ENCODE results near the gene SLAMF9. TPM values are rescaled to one million over a fixed set of nuclear protein-coding genes. Genes with fewer than 3 reads are reported as not detected.

SLAMF9 gene
- not detected for total RNA-seq

- no peak for DNase-seq
Measured at GRCh38 chr1:159953536-159954515, at the start of gene SLAMF9. TSS of gene SLAMF9 (minus strand) at chr1:159954237. CDS start at chr1:159954137, 100 bp downstream.

GRCh38 chr1:160001440-160001839, 47.4 kb upstream of the SLAMF9 start:
- no peak for DNase-seq

GRCh38 chr1:159999204-159999603, 45.2 kb upstream of the SLAMF9 start:
- no peak for DNase-seq

- DNase-seq, result no peak
Measured at GRCh38 chr1:159996653-159997052, 42.6 kb upstream of the SLAMF9 start.

- DNase-seq, result no peak
Measured at GRCh38 chr1:159994896-159995295, 40.9 kb upstream of the SLAMF9 start.

- no peak for DNase-seq
Measured at GRCh38 chr1:159993911-159994310, 39.9 kb upstream of the SLAMF9 start.

- no peak for DNase-seq
Measured at GRCh38 chr1:159992161-159992560, 38.1 kb upstream of the SLAMF9 start.

GRCh38 chr1:159991513-159991912, 37.5 kb upstream of the SLAMF9 start:
- no peak for DNase-seq

- DNase-seq, result no peak
Measured at GRCh38 chr1:159990005-159990404, 36.0 kb upstream of the SLAMF9 start.

GRCh38 chr1:159989581-159989980, 35.5 kb upstream of the SLAMF9 start:
- DNase-seq, result no peak

- no peak for DNase-seq
Measured at GRCh38 chr1:159988006-159988405, 34.0 kb upstream of the SLAMF9 start.

- no peak for DNase-seq
Measured at GRCh38 chr1:159987186-159987585, 33.1 kb upstream of the SLAMF9 start.

- no peak for DNase-seq
Measured at GRCh38 chr1:159986531-159986930, 32.5 kb upstream of the SLAMF9 start.

GRCh38 chr1:159986093-159986492, 32.1 kb upstream of the SLAMF9 start:
- no peak for DNase-seq

- no peak for DNase-seq
Measured at GRCh38 chr1:159985473-159985872, 31.4 kb upstream of the SLAMF9 start.

- no peak for DNase-seq
Measured at GRCh38 chr1:159983681-159984080, 29.6 kb upstream of the SLAMF9 start.

GRCh38 chr1:159982280-159982679, 28.2 kb upstream of the SLAMF9 start:
- no peak for DNase-seq

GRCh38 chr1:159981351-159982055, 27.5 kb upstream of the SLAMF9 start:
- DNase-seq, result no peak

- no peak for DNase-seq
Measured at GRCh38 chr1:159980786-159981185, 26.7 kb upstream of the SLAMF9 start.

- no peak for DNase-seq
Measured at GRCh38 chr1:159980076-159980475, 26.0 kb upstream of the SLAMF9 start.

GRCh38 chr1:159979257-159979656, 25.2 kb upstream of the SLAMF9 start:
- DNase-seq, result no peak

- DNase-seq, result no peak
Measured at GRCh38 chr1:159978107-159978398, 24.0 kb upstream of the SLAMF9 start.

GRCh38 chr1:159977364-159978106, 23.5 kb upstream of the SLAMF9 start:
- no peak for DNase-seq

All from occipital lobe (tissue), 2 donors.